Measurements from ENCODE around the gene C6orf52.

C6orf52 gene

DNA sequence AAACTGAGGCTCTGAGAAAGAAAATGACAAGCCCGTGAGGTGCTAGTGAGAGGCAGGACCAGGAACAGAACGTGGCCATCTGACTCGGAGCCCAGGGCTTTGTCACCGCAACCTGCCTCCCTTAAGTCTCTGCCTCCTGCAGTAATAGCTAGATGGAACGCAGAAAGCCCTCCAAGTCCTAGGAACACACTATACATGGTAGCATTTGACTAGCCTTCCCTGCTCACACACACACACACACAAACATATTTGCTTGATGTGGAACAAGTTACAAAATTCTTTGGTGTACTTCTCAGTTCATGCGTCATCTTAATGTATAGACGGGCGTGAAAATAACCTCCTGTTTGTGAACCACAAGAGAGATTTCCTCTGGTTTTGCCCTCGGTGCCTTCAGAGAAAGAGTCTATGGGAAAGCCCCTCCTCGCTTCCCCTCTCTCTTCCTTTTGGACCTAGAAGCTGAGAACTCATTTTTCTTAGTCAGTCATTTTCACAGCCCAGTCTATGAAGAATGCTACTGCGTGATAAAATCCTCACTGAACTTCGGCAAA is 38.8 kb downstream of the C6orf52 start:
- no peak for DNase-seq (ENCODE audit: low read depth in 2 of 2)

DNA sequence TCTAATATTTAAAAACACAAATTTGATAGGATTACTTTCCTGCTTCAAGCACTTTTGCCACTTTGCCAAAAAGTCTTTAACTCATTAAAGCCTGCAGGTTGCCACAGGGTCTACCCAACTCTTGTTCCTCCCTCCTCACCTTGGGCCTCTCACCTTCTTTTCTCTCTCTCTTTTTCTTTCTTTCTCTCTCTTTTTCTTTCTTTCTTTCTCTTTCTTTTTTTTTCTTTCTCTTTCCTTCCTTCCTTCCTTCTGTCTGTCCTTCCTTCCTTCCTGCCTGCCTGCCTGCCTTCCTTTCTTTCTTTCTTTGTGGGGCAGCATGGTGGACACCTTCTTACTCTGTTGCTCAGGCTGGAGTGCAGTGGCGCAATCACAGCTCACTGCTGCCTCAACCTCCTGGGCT is 50.2 kb downstream of the C6orf52 start:
- no peak for DNase-seq (ENCODE audit: low read depth in 2 of 2)

DNA sequence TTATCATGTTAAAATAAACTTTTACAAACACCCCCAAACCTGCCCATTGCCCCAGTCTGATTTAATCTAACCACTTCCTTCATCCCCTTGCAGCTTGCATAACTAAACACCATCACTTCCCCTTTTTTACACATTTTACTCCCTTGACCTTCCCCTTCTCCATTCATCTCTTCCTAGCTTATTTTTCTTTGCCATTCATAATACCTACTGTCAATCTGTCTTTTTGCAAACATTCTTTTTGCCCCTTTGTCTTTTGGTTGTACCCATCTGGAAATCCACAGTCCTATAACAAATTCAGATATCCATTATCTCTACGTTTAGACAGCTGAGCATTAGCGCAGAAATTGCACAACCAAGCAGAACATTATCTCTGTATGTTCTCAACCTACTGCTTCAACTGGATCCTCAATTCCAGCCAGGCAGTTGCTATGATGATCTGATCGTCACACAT is 51.2 kb downstream of the C6orf52 start:
- DNase-seq (ENCODE audit: low read depth in 2 of 2), result no peak

DNA sequence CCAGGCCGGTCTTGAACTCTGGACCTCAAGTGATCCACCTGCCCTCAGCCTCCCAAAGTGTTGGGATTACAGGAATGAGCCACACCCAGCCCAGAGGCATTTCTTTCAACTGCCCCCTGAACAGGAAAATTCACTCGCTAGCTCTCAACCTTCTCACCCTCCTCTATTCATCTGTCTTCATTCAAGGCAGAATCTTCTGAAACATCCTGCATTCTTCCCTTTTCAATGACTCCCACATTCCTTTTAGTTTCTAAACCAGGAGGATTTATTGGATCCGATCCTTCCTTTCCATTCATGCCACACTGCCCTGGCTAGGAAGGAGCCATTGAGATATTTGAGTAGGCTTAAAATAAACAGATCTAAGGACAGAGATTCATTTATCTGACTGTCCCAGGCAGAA is 52.9 kb downstream of the C6orf52 start:
- no peak for DNase-seq (ENCODE audit: low read depth in 2 of 2)

DNA sequence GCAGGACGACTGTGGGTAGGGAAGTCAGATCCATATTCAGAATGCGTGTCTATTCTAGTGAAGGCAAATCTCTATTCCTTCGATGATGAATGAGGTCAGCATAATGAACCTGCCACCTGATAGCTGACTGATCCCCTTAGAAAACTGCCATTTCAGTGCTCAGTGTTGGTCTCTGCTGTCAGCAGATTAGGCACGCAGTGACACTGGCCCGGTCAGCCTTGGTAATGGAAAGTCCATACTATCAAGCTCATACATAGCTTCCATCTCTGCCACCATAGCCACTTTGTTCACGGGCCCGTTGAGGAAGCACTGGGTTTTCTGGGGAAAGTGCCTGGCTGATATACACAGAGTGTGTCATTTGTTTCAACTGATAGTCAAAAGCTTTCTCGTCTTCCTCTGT is 54.0 kb downstream of the C6orf52 start:
- DNase-seq (ENCODE audit: low read depth in 2 of 2), result no peak

DNA sequence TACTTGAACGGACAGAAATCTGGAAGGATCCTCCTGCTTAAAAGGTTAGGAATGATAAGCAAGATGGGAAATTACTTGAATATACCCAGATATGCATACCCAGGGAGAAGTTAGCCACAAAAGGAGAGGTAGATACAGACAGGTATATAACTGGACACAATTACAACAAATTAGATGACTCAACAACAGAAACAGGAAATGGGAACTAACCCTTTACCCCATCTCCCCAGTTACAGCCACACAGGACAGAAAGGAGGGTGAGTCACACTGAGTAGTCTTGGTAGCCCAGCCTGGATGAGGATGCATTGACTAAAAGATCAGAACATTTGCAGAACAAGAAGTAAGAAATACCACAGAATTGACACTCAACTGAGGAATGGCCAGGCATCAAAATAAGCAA is 61.2 kb downstream of the C6orf52 start:
- DNase-seq (ENCODE audit: low read depth in 2 of 2), result no peak

DNA sequence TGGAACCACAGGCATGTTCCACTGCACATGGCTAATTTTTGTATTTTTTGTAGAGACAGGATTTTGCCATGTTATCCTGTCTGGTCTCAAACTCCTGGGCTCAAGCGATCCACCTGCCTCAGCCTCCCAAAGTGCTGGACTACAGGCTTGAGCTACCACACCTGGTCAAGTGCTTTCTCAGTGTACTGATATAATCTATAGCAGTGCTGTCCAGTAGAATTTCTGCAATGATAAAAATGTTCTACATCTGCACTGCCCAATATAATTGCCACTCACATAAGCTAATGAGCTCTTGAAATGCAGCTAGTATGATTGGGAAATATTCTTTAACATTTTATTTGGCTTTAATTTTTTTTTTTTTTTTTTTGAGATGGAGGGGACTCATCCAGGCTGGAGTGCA is 64.2 kb downstream of the C6orf52 start:
- DNase-seq (ENCODE audit: low read depth in 2 of 2), result no peak

DNA sequence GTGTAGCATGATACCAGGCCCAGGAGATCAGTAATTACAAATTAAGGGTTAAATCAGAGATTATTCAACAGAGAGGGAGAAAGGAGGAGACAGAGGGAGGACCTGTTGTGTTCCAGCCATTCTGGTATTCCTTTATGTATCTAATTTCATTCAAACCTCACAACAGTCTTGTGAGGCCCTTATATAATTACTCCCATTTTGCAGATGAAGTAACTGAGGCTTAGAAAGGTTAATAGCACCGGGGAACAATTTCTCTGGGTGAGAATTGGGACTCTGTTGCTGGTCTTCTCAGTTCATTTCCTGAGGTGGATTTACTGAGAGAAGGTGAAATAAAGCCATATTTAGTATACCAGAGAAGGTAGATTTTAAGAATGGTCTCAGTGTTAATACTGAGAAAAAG is 66.6 kb downstream of the C6orf52 start:
- no peak for DNase-seq (ENCODE audit: low read depth in 2 of 2)

DNA sequence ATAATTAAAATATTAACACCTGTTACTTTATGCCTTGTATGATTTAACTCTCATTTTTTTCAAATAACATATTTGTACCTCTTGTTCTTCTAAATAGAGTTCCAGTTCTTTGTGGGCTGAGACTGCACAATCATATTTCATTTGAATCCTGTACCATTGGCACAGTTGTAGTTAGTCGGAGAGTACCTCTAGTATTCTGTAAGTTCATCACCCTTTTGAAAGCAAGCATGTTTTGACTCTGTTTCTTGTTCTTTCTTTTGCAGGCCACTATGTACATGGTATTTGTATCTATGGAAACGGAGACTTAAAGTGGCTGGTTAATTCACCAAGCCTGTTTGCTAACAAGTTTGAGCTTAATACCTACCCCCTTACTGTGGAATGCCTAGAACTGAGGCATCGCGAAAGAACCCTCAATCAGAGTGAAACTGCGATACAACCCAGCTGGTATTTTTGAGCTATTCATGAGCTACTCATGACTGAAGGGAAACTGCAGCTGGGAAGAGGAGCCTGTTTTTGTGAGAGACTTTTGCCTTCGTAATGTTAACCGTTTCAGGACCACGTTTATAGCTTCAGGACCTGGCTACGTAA is 68.2 kb downstream of the C6orf52 start:
- DNase-seq (ENCODE audit: low read depth in 2 of 2), result no peak

DNA sequence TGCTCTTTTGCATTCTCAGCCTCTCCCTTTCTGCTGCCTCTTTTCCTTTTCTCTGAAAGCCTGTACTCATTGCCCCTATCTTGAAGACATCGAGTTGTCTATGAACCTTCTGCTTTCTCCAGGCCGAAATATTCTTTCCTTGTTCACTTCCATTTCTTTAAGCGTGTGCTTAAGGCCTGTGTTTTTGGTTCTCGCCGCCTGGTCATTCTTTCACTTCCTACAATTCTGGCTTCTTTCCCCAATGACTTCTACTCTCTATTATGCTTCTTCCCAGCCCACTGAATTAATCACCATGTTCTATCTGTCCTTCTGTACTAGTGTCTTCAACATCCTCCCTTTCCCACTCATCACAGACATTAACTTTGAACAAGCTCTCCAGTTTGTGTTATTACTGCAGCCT is 69.6 kb downstream of the C6orf52 start:
- DNase-seq (ENCODE audit: low read depth in 2 of 2), result no peak

DNA sequence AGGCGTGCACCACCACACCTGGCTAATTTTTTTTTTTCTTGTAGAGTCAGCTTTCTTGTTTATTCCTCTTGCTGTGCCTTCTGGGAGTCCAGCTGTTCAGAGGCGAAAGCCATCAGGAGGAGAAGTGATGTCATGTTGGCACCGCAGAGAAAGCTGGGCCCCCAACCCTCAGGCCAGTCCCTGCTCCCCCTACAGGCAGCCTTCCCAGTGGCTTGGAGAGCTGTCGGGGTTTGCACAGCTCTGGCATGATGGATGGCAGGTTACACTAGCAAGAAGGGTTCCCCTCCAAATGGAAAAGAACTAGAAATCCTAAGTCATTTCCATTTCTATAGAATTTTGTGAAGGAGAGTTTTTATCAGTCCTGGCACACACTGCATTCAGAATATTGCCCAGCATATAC is 72.6 kb downstream of the C6orf52 start:
- DNase-seq (ENCODE audit: low read depth in 2 of 2), result no peak
